Glutamatergic neuron (in vitro differentiated cells): Measurements from ENCODE around the gene MEIOC. TPM values are rescaled to one million over a fixed set of nuclear protein-coding genes. Genes with fewer than 3 reads are reported as not detected.

Experiments
- DNase-seq: peaks from one replicate; pipeline ENCODE4 v3.0.0; 2022
- H3K27ac Mint-ChIP-seq: one replicate; pipeline ENCODE4 v1.8.0; 2020; ENCODE audit warnings: mild to moderate bottlenecking, mixed read lengths, inconsistent platforms; ENCODE audit not compliant: unreplicated experiment
- H3K27me3 Mint-ChIP-seq: one replicate; pipeline ENCODE4 v1.8.0; 2020; ENCODE audit warnings: mild to moderate bottlenecking, moderate library complexity, mixed read lengths, inconsistent platforms; ENCODE audit not compliant: unreplicated experiment
- H3K36me3 Mint-ChIP-seq: one replicate; pipeline ENCODE4 v1.8.0; 2020; ENCODE audit warnings: mild to moderate bottlenecking, mixed read lengths, inconsistent platforms; ENCODE audit not compliant: unreplicated experiment
- H3K4me1 Mint-ChIP-seq: one replicate; pipeline ENCODE4 v1.8.0; 2020; ENCODE audit warnings: mild to moderate bottlenecking, low read depth, mixed read lengths, inconsistent platforms; ENCODE audit not compliant: unreplicated experiment
- H3K4me3 Mint-ChIP-seq: one replicate; pipeline ENCODE4 v1.8.0; 2020; ENCODE audit warnings: mild to moderate bottlenecking, mixed read lengths, inconsistent platforms; ENCODE audit not compliant: unreplicated experiment
- H3K9me3 Mint-ChIP-seq: one replicate; pipeline ENCODE4 v1.8.0; 2020; ENCODE audit warnings: mild to moderate bottlenecking, moderate library complexity, mixed read lengths, inconsistent platforms; ENCODE audit not compliant: unreplicated experiment
- CTCF ChIP-seq: fragments of 200-600 bp; sonication (generic); IDR thresholded peaks from one replicate; pipeline ENCODE4 v1.5.0; 2021; ENCODE audit not compliant: partially characterized antibody, unreplicated experiment
- total RNA-seq: library from RNA; stranded (reverse); fragmentation: NEBNext Ultra II Directional; extraction: Animal tissue kit (Norgen Biotek cat#: 25700); gene quantifications from one replicate; pipeline ENCODE4 v1.2.1, GENCODE V29; 2021; ENCODE audit not compliant: unreplicated experiment

The MEIOC gene
- total RNA-seq, 1 donor from 2014 or later, result not detected

GRCh38 chr17:44636562-44636961 is 19.7 kb upstream of the MEIOC start:
- no peak for TF ChIP-seq CTCF
- no peak overlapping the region for H3K4me3 Mint-ChIP-seq
- H3K27me3 Mint-ChIP-seq, result peaks cover 4% of the 10 kb centered on the region
- H3K36me3 Mint-ChIP-seq, result no peaks in the 10 kb centered on the region
- H3K27ac Mint-ChIP-seq, result no peak overlapping the region
- H3K9me3 Mint-ChIP-seq, result no peaks in the 10 kb centered on the region
- no peaks in the 10 kb centered on the region for H3K4me1 Mint-ChIP-seq
- no peak for DNase-seq

- Mint-ChIP-seq H3K36me3 (no peaks in the 10 kb centered on the region), H3K27me3 (peaks cover 4% of the 10 kb centered on the region), H3K4me1 (no peaks in the 10 kb centered on the region), H3K27ac (no peak overlapping the region), H3K4me3 (no peak overlapping the region), H3K9me3 (no peaks in the 10 kb centered on the region)
- no peak for DNase-seq
- no peak for TF ChIP-seq CTCF
Observed at GRCh38 chr17:44637066-44637465, 19.2 kb upstream of the MEIOC start.

GRCh38 chr17:44642834-44643233 is 13.4 kb upstream of the MEIOC start:
- H3K27ac Mint-ChIP-seq, result no peak overlapping the region
- no peaks in the 10 kb centered on the region for H3K9me3 Mint-ChIP-seq
- no peaks in the 10 kb centered on the region for H3K27me3 Mint-ChIP-seq

GRCh38 chr17:44645341-44645740 is 10.9 kb upstream of the MEIOC start:
- H3K36me3 Mint-ChIP-seq, result no peaks in the 10 kb centered on the region
- DNase-seq, result no peak
- no peak overlapping the region for H3K27ac Mint-ChIP-seq
- no peak for TF ChIP-seq CTCF
- H3K27me3 Mint-ChIP-seq, result no peaks in the 10 kb centered on the region
- no peak overlapping the region for H3K4me3 Mint-ChIP-seq
- H3K4me1 Mint-ChIP-seq, result no peaks in the 10 kb centered on the region
- no peaks in the 10 kb centered on the region for H3K9me3 Mint-ChIP-seq

More at GRCh38 chr17:44642834-44643233, 13.4 kb upstream of the MEIOC start:
- no peaks in the 10 kb centered on the region for H3K4me1 Mint-ChIP-seq
- no peaks in the 10 kb centered on the region for H3K36me3 Mint-ChIP-seq
- no peak for DNase-seq
- H3K4me3 Mint-ChIP-seq, result no peak overlapping the region
- no peak for TF ChIP-seq CTCF

GRCh38 chr17:44646280-44646679 is 10.0 kb upstream of the MEIOC start:
- no peak for DNase-seq
- no peaks in the 10 kb centered on the region for H3K4me1 Mint-ChIP-seq
- no peak overlapping the region for H3K27ac Mint-ChIP-seq
- H3K27me3 Mint-ChIP-seq, result no peaks in the 10 kb centered on the region
- H3K9me3 Mint-ChIP-seq, result no peaks in the 10 kb centered on the region
- no peak overlapping the region for H3K4me3 Mint-ChIP-seq
- TF ChIP-seq CTCF, result no peak
- no peaks in the 10 kb centered on the region for H3K36me3 Mint-ChIP-seq
